Ovary (tissue), 9 donors: ENCODE measurements around the gene KRTAP15-1. TPM values are rescaled to one million over a fixed set of nuclear protein-coding genes. Genes with fewer than 3 reads are reported as not detected.

Experiments used
- DNase-seq, 5 donors: peaks; one replicate each; pipeline ENCODE4 v3.0.0-alpha.2; 2019 to 2020
- H3K27ac ChIP-seq, 2 donors: fragments of 200-600 bp; one replicate each; pipeline versions ENCODE4 v1.5.1 to v1.8.0; 2019 to 2022
- H3K27me3 ChIP-seq: fragments of 200-600 bp; one replicate; pipeline ENCODE4 v1.8.0; 2022
- H3K36me3 ChIP-seq: fragments of 200-600 bp; sonication (generic); one replicate; pipeline ENCODE4 v1.5.1; 2019
- H3K4me1 ChIP-seq: one replicate; pipeline ENCODE4 v1.8.1; 2013; ENCODE audit warnings: mild to moderate bottlenecking, moderate library complexity; ENCODE audit not compliant: insufficient read depth
- H3K4me3 ChIP-seq: fragments of 200-600 bp; sonication (generic); one replicate; pipeline ENCODE4 v1.5.1; 2017
- H3K9me3 ChIP-seq, 2 donors: fragments of 200-600 bp in 1 of 2; sonication (generic) in 1 of 2; one replicate each; pipeline versions ENCODE4 v1.5.1 to v1.8.1; 2013 to 2019; ENCODE audit warnings: mild to moderate bottlenecking in 1 of 2, moderate library complexity in 1 of 2
- CTCF ChIP-seq, 3 donors: fragments of 450-650 bp in 2 of 3; fragments of 200-600 bp in 1 of 3; IDR thresholded peaks; one replicate each; pipeline versions ENCODE4 v1.5.1 to v1.8.0; 2016 to 2022; ENCODE audit warnings: antibody characterized with exemption in 3 of 3, mild to moderate bottlenecking in 1 of 3
- EP300 ChIP-seq: sonication (generic); formaldehyde crosslinking; IDR thresholded peaks from one replicate; pipeline ENCODE4 v1.6.1; 2017; ENCODE audit warnings: antibody characterized with exemption
- POLR2A ChIP-seq: fragments of 450-650 bp; IDR thresholded peaks from one replicate; pipeline ENCODE4 v1.6.1; 2017; ENCODE audit warnings: antibody characterized with exemption, mild to moderate bottlenecking, moderate library complexity
- WGBS, 3 donors: extraction: QIAGEN DNeasy Blood & Tissue Kit in 1 of 3; methylation state at CpG; one replicate each; pipeline versions ENCODE4 v1.1.5 to v1.1.7; 2013 to 2017; 5-methylcytosine and 5-hydroxymethylcytosine counted together
- intact Hi-C, 4 donors: fragments of 100-400 bp; cut with DNase I; formaldehyde crosslinking; loops; one replicate each; pipeline versions ENCODE4 v1.11.0 to v1.15.1; 2022 to 2023
- polyA plus RNA-seq, 2 donors: library from polyadenylated mRNA; stranded (reverse); fragments of 200-250 nt in 1 of 2; fragments of 350-450 nt in 1 of 2; fragmentation: Illumina TruSeq in 1 of 2; extraction: RNeasy Lipid Tissue Mini Kit (QIAGEN cat#74804) in 1 of 2; gene quantifications; one replicate each; pipeline ENCODE4 v1.2.3, GENCODE V29; 2013 to 2014
- total RNA-seq, 7 donors: library from RNA; depleted of rRNA in 2 of 7; stranded (reverse); fragments of >200 nt in 2 of 7; fragmentation: NEBNext Ultra II Directional in 3 of 7; extraction: Animal tissue kit (Norgen Biotek cat#: 25700) in 3 of 7; gene quantifications; one replicate each; pipeline versions ENCODE4 v1.1.0 to v1.2.4, GENCODE V29; 2016 to 2023
- donor health status: DM: no; HTN: no; CAD: no; lungs with moderate emphysema.
- donor health status: DM: no; HTN: no; CAD: no.
- donor health status: Bipolar disorder and iron deficiency.
- donor health status: DM: yes; HTN: yes; CAD: no.
- donor health status: DM: no; HTN: no; CAD: no.
- donor health status: DM: yes; HTN: yes; CAD: no.

The KRTAP15-1 gene
- total and polyA plus RNA-seq, 9 donors: not detected

GRCh38 chr21:30415993-30416392 is 24.1 kb upstream of the KRTAP15-1 start:
- H3K27ac ChIP-seq: no peak overlapping the region
- H3K4me1 ChIP-seq: no peaks in the 10 kb centered on the region
- WGBS, 3 donors: 77 to 80% (median 78%) methylated on average over 5 of the region's 5 CpGs
- H3K9me3 ChIP-seq: no peaks in the 10 kb centered on the region
- no peak for DNase-seq
- H3K36me3 ChIP-seq: no peaks in the 10 kb centered on the region
- TF ChIP-seq CTCF (IDR thresholded peaks at IDR 0.05) (no peak), EP300 (no peak)
- no peaks in the 10 kb centered on the region for H3K27me3 ChIP-seq
- intact Hi-C loops: no loop called here
- no peak overlapping the region for H3K4me3 ChIP-seq

- no peaks in the 10 kb centered on the region for H3K36me3 ChIP-seq
- 71 to 82% (median 74%) methylated on average over 5 of the region's 5 CpGs for WGBS, 3 donors
- H3K9me3 ChIP-seq: no peaks in the 10 kb centered on the region
- no peak for DNase-seq
- H3K4me1 ChIP-seq: no peaks in the 10 kb centered on the region
- no peak within 1 kb of the TSS for H3K27ac ChIP-seq
- no peaks in the 10 kb centered on the region for H3K27me3 ChIP-seq
- no peak within 1 kb of the TSS for H3K4me3 ChIP-seq
- TF ChIP-seq EP300 (no peak), POLR2A (no peak), CTCF (IDR thresholded peaks at IDR 0.05) (no peak)
- intact Hi-C loops: no loop called here
Observed at GRCh38 chr21:30425826-30426225, 14.2 kb upstream of the KRTAP15-1 start, which contains the start of gene KRTAP13-3. TSS of gene KRTAP13-3 (minus strand) at chr21:30425926. CDS start at chr21:30425912, 14 bp downstream.

GRCh38 chr21:30426731-30427130 is 13.3 kb upstream of the KRTAP15-1 start:
- 45 to 53% (median 52%) methylated on average over 3 of the region's 3 CpGs for WGBS, 3 donors
- intact Hi-C loops: no loop called here
- no peaks in the 10 kb centered on the region for H3K27me3 ChIP-seq
- TF ChIP-seq EP300 (no peak), CTCF (IDR thresholded peaks at IDR 0.05) (no peak), POLR2A (no peak)
- H3K36me3 ChIP-seq: no peaks in the 10 kb centered on the region
- no peaks in the 10 kb centered on the region for H3K9me3 ChIP-seq
- no peak for DNase-seq
- no peaks in the 10 kb centered on the region for H3K4me1 ChIP-seq
- no peak overlapping the region for H3K27ac ChIP-seq
- no peak overlapping the region for H3K4me3 ChIP-seq

GRCh38 chr21:30430170-30430655 is 9.9 kb upstream of the KRTAP15-1 start, which contains the start of gene KRTAP13-4:
TSS of gene KRTAP13-4 (plus strand) at chr21:30430220. CDS start at chr21:30430276, 56 bp downstream.
- DNase-seq: no peak
- intact Hi-C loops: no loop called here
- 80 to 89% (median 80%) methylated on average over 9 of the region's 9 CpGs for WGBS, 3 donors

More at GRCh38 chr21:30430170-30430655, 9.9 kb upstream of the KRTAP15-1 start, which contains the start of gene KRTAP13-4:
- Histone ChIP-seq H3K36me3 (no peaks in the 10 kb centered on the region), H3K4me3 (no peak within 1 kb of the TSS), H3K27me3 (no peaks in the 10 kb centered on the region), H3K9me3 (no peaks in the 10 kb centered on the region), H3K4me1 (no peaks in the 10 kb centered on the region), H3K27ac (no peak within 1 kb of the TSS)
- TF ChIP-seq POLR2A (no peak), CTCF (IDR thresholded peaks at IDR 0.05) (no peak), EP300 (no peak)
